Activated CD4-positive, alpha-beta T cell treated with anti-CD3 and anti-CD28 coated beads for 48 hours (primary cell): ENCODE results near the gene AREL1.
"Not testable (repeated sequence)": the region's sequence is repeated elsewhere in the genome, so short reads cannot be mapped to it uniquely, and the experiment has no call there.

Experiments
- DNase-seq: peaks from one replicate; pipeline ENCODE4 v3.0.0-alpha.2; 2020

The AREL1 gene, protein sequence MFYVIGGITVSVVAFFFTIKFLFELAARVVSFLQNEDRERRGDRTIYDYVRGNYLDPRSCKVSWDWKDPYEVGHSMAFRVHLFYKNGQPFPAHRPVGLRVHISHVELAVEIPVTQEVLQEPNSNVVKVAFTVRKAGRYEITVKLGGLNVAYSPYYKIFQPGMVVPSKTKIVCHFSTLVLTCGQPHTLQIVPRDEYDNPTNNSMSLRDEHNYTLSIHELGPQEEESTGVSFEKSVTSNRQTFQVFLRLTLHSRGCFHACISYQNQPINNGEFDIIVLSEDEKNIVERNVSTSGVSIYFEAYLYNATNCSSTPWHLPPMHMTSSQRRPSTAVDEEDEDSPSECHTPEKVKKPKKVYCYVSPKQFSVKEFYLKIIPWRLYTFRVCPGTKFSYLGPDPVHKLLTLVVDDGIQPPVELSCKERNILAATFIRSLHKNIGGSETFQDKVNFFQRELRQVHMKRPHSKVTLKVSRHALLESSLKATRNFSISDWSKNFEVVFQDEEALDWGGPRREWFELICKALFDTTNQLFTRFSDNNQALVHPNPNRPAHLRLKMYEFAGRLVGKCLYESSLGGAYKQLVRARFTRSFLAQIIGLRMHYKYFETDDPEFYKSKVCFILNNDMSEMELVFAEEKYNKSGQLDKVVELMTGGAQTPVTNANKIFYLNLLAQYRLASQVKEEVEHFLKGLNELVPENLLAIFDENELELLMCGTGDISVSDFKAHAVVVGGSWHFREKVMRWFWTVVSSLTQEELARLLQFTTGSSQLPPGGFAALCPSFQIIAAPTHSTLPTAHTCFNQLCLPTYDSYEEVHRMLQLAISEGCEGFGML

DNA sequence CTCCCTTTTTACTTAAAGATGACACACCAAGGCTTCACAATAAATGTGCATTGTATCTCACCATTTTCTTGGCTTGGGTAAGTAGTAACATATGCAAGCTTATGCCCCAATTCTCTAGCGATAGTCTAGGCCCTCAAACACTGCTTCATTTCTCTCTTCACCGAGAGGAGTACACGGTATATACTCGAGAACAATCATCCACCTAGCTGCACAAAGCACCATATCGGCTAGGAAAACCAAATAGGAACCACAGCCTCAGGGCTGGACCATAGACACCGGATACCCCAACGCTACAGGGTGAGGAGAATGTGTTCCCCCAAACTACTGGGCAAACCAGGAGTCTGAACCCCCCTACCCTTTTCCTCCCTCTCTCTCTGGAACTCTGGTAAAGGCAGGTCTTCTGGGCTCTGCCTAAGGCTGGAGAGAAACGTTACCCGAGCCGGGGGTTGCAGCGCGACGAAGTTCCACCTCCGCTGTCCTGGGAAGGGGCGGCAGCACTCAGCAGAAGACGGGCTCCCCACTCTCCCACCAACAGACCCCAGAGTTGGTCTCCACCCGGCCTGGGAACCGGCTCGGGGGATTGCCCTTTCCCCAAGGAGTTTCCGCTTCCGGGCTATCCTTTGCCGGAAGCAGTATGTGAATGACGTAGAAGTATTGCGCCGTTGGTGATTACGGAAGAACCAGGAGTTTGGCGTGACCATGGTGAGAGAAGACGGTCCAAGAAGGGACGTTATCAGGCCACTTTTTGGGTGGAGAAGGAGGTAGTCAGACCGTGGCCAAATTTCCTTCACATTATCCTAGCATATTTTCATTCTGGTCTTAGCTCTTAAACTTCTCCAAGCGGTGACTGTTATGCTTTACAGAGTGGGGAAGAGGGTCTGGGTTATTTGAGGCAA, at the start of gene AREL1, which contains the start of gene FCF1:
TSS of gene AREL1 (minus strand) at position 582 of the 896 bp plus-strand sequence. CDS start 27,465 bp downstream, outside the sequence.
TSS of gene FCF1 (plus strand) at position 646 of the 896 bp plus-strand sequence. CDS start at position 700, 54 bp downstream.
- DNase-seq, result peak; percentile 83

DNA sequence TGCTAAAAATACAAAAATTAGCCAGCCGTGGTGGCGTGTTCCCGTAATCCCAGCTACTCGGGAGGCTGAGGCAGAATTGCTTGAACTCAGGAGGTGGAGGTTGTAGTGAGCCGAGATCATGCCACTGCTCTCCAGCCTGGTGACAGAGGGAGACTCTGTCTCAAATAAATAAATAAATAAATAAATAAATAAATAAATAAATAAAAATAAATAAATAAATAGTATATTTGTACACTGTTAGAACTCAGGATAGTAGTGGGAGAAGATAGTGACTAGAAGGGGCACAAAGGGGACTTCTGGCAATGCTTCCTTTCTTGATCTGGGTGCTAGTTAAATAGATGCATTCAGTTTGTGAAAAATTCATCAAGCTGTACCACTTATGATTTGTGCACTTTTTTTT, 45.6 kb upstream of the AREL1 start:
- not testable (repeated sequence) for DNase-seq

DNA sequence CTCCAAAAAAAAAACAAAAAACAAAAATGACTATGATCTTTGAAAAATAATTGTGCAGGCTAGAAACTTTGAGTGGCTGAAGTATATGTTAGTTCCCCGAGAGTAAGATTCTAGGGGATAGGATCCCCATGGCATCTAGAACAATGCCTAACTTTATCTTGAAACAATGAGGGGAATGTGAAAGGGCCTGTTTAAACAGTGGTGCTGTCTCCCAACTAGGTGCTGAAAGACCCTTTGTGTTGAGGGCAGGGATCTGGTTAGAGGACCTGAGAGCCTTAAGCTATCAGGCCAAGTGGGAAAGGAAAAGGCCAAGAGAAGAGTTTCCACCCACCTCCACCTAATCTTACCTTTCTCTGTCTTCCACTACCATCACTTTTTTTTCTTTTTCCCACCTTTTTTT, 43.4 kb upstream of the AREL1 start:
- DNase-seq, result no peak

DNA sequence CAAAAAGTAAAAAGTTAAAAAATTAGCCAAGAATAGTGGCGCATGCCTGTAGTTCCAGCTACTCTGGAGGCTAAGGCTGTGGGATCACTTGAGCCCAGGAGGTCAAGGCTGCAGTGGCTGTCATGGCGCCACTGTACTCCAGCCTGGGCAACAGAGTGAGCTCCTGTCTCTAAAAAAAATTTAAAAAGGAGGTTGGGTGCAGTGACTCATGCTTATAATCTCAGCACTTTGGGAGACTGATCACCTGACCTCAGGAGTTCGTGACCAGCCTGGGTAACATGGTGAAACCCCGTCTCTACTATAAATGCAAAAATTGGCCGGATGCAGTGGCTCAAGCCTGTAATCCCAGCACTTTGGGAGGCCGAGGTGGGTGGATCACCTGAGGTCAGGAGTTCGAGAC, 42.0 kb upstream of the AREL1 start:
- no peak for DNase-seq

DNA sequence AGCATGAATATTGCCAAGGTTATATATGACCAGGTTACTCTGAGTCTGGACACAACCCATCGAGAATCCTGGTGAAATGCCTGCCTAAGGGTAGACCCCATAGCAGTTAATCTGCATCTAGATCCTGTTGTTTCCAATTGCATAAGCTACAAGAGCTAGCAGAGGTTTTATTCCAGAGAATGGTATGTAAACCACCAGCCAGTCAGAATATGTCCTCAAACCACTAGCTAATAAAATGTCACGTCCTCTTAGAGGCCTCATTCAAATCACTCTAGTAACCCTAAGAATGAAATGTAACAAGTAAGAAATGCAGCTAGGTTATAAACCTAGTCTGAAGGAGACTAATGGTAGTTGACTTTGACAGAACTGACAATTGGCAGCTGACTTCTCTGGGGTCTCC, 41.3 kb upstream of the AREL1 start:
- no peak for DNase-seq

DNA sequence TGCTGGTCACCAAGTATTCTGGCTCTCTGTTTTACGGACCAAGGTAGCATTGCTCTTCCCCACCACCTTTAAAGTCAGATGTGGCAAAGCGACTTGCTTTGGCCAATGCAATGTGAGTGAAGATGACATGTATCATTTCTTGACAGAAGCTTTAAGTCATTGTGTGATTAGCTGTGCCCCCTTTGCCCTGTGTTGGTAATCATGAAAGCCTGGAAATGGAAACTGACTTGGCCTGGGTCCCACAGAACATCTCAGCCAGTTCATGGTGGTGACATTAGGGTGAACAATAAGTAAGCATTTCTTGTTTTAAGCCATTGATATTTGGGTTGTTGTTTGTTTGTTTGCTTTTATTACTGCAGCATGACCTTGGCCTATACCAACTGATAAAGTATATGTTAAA, 34.4 kb upstream of the AREL1 start:
- DNase-seq, result no peak

DNA sequence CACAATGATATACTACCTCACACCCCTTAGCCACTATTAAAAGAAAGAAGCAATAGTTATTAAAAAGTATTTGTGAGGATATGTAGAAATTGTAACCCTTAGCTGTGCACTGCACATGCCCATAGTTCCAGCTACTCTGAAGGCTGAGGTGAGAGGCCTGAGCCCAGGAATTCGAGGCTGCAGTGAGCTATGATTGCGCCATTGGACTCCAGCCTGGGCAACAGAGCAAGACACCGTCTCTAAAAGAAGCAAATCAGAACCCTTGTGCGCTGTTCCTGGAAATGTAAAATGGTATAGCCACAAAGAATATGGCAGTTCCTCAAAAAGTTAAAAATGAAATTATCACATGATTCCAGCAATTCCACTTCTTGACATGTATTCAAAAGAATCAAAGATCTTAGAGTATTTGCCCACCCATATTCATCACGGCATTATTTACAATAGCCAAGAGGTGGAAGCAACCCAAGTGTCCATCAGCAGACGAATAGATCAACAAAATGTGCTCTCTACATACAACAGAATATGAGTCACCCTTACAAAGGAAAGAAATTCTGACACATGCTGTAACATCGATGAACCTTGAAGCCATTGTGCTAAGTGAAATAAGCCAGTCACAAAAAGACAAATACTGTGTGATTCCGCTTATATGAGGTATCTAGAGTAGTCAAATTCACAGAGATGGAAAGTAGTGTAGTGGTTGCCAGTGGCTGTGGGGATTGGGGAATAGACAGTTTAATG, 26.6 kb upstream of the AREL1 start:
- DNase-seq, result no peak

DNA sequence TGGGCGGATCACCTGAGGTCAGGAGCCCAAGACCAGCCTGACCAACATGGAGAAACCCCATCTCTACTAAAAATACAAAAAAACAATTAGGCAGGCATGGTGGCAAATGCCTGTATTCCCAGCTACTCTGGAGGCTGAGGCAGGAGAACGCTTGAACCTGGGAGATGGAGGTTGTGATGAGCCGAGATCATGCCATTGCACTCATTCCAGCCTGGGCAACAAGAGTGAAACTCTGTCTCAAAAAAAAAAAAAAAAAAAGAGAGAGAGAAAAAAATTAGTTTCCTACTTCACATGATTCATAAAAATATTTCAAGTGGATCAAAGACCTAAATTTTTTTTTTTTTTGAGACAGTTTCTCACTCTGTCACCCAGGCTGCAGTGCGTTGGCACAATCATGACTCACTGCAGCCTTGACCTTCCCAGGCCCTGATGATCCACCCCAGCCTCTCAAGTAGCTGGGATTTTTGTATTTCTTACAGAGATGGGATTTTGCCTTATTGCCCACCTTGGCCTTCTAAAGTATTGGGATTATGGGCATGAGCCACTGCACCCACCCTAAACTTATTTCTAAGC, 25.0 kb upstream of the AREL1 start:
- DNase-seq, result peak; percentile 8

DNA sequence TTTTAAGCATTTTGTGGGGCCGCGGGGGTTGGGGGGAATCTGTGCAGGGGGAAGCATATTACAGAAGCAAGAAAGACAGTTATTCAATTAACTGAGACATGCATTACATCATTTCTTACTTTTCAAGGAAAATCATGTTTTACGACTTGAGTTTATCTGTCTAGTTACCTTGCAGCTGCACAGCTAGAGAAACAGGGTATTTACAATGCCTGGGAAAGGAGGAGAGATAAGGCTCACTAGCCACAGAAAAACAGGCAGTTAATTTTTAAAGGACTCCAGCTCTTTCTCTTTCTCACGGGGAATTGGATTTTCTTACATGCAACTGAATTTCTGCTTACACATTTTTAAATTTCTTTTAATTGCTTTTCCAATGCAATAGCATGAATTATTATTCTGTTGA, 22.2 kb upstream of the AREL1 start:
- DNase-seq, result no peak

DNA sequence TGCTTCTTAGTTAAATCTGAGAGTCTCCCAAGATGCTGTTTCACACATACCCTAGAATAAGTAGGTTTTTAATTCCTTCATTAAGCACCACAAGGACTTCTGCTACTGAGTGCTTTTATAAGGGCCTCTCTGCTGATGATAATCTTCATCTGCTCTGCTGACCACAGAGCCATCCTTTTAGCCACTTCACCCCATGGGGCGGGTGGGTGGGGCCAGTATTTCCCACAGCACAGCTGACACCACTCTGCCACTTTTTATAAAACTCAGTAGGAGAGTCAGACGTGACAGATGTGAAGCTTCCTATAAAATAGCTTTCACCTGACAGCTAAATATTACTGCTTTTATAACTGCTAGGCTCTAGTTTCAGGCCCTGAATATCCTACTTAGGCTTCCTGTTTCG, 20.3 kb upstream of the AREL1 start:
- no peak for DNase-seq

DNA sequence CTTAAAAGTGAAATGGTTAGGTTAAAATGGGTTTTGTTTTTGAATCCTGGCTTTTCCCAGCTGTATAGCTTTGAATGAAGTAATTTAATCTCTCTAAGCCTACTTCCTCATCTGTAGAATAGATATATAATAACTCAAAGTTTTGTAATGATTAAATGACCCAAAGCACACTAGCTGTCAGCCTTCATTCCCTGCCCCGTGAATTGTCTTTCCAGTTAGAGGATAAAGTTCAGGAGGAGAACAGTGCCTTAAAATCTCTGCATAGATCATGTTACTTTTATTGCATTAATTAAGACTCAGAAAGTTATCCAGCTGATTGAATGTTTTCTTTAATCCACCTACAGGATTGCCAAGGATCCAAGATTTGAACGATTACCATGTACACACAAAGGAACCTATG, 19.5 kb upstream of the AREL1 start:
- DNase-seq, result no peak

DNA sequence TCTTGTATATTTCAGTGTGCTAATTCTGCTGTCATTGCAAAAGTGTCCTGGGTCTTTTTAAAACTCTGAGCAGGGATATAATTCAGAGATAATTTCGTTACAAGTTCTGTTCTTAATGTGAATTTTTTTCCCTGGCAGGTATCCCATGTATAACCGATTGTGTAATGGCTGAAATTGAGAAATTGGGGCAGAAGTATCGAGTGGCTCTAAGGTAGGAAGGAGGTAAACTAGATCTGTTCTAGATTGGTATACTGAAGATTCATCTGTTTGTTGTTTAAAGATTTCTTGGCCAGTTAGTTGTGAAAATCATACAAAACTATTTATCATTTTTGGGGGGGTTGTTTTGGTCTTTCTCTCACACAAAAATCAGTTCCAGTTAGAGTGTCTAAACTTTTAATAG, 10.3 kb upstream of the AREL1 start:
- no peak for DNase-seq

DNA sequence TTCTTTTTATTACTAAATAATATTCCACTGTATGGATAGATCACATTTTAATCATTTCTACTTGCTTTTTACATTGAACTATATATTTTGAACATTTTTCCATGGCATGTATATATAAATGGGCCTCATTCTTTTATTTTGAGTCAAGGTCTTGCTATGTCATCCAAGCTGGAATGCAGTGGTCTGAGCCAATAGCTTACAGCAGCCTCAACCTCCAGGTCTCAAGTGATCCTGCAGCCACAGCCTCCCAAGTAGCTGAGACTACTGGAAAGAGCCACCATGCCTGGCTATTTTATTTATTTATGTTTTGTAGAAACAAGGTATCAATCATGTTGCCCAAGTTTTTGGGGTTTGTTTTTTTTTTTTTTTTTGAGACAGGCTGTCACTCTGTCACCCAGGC, 7.6 kb upstream of the AREL1 start:
- no peak for DNase-seq

DNA sequence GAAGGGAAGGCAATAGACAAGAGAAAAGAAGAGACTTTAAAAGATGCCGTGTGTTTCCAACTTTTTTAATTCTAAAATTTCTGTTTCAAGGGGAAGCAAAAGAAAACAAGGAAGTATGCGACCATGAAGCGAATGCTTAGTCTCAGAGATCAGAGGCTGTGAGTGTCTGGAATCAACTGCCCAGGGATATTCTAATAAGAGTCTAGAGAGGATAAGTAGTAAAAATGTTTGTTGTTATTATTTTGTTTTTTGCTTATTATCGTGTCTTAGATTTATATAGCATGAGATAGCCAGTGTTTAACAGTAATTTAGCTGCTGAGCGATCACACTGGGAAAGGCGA, 485 bp upstream of the AREL1 start:
- no peak for DNase-seq

DNA sequence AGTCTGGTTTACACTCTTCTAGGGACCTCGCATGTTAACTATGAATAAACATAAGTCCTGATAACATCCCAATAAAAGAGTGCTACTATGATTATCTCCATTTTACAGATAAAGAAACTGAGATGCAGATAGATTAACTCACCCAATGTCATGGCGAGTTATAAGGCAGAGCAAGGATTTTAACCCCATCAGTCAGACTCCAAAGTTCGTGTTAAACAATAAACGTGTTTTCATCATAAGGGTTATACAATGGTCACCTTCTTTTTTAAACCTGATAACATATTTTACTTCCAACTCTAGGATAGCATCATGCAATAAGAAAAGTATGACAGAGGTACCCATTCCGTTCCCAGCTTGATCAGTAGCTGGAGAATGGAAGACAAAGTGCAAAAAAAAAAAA, 1.2 kb downstream of the AREL1 start:
- no peak for DNase-seq

DNA sequence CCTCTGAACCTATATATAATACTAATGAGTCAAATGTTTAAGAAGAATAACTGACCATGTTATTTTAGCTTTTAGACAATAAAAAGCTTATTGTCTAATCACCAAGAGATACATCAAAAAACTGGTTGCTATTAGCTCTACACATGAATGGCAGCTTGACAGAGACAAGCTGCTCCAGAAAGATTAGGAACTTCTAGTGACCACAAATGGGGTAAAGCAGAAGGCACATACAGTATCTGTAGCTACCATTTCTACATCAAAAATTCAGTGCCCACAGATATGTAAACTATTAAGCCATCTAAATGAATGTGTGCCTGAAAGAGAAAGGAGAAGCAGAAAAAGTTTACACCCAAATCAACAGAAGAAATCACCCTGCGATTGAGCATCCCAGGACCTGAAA, 2.4 kb downstream of the AREL1 start:
- DNase-seq, result no peak

DNA sequence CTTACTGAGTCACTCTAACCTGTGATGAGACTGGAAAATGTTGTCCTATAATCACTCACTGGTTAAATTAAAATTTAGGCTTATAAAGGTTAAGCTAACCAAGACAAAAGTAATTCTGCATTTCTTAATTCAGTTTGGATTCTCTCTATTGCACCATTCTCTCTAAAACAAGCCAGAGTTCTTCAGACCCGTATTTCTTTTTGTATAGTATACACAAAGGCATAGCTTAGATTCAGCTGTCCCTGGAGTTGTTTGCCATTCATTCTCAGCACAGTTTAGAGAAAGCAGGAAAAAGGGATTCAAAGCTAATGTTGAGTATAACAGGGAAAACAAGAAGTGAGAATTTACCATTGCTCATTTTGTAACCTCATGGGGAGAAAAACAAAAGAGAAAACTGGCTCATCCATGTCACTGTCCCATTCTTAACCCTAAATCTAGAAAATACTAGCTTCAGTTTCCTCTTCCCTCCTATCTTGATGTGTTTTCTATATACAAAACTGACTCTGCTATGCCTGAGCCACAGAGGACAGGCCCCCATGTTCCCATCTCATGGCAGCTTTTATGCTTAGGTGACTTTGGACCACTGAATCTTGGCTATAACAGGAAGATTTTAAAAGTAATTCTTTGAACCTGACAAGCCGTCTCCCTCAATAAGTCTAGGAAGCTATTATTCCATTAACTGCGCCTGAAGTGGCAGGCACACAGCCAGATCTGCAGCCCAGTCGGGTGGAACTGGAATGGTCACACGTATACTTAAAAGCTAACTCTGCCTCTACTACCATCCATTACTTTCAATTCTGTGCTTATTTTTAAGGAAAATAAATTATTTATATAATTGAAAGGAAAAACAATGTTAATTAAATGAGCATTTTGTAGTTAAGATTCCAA, 7.0 kb downstream of the AREL1 start:
- DNase-seq, result no peak

DNA sequence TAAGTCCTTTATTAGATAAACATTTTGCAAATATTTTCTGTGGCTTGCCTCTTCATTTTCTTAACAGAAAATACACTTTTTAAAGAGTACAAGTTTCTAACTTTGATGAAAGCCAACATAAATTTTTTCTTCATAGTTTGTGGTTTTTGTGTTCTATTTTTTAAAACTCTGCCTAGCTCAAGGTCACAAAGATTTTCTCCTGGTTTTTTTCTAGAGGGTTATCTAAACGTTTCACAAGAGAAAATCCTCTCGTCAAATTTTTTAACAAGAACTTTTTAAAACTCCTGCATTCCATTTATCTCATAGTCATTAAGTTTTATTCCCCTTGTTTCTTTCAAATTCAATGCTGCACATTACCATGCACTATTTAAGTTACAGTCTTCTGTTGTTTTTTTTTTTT, 8.2 kb downstream of the AREL1 start:
- no peak for DNase-seq

DNA sequence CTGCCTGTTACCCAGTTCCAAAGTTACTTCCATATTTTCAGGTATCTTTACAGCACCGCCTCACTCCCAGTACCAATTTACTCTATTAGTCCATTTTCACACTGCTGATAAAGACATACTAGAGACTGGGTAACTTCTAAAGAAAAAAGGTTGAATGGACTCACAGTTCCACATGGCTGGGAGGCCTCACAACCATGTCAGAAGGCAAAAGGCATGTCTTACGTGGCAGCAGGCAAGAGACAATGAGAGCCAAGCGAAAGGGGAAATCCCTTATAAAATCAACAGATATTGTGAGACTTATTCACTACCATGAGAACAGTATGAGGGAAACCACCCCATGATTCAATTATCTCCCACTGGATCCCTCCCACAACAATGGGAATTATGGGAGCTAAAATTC, 9.8 kb downstream of the AREL1 start:
- no peak for DNase-seq

DNA sequence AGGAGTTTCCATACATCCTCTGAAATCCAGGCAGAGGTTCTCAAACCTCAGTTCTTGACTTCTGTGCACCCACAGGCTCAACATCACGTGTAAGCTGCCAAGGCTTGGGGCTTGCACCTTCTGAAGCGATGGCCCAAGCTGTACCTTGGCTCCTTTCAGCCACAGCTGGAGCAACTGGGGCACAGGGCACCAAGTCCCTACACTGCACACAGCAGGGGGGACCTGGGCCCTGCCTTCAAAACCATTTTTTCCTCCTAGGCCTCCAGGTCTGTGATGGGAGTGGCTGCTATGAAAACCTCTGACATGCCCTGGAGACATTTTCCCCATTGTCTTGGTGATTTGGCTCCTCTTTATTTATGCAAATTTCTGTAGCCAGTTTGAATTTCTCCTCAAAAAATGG, 10.6 kb downstream of the AREL1 start:
- no peak for DNase-seq

DNA sequence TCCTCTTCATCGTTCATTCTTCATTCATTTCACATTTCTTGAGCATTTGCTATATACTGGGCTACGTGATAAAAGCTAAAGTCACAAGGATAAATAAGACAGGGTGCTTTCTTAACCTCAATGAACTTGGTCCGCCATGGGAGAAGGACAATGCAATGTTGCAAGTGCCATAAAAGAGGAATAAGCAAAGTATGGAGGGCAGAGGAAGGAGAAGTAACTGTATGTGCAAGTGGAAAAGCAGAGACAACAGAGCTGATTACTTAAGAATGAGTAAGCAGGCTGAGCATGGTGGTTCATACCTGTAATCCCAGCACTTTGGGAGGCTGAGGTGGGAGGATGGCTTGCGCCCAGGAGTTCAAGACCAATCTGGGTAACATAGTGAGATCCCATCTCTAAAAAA, 14.4 kb downstream of the AREL1 start:
- DNase-seq, result no peak
